SK-N-SH (cell line): ENCODE results near the gene TLE1. TPM values are rescaled to one million over a fixed set of nuclear protein-coding genes. Genes with fewer than 3 reads are reported as not detected.

ENCODE experiments used
- CTCF ChIA-PET: fragments of 300-600, 350-600 bp; formaldehyde crosslinking; extraction: SDS; loops from one replicate; lab custom pipeline; 2021; lab: Yijun Ruan, JAX
- POLR2A ChIA-PET: fragments of 350-600 bp; sonication (Branson Sonifier 250); formaldehyde crosslinking; extraction: SDS; loops from one replicate; lab custom pipeline; 2020; ENCODE audit warnings: antibody characterized with exemption, inconsistent platforms; lab: Yijun Ruan, JAX
- DNase-seq: peaks from one replicate; pipeline ENCODE4 v3.0.0; 2012
- H2AFZ ChIP-seq: fragments of 200-600 bp; sonication (generic); 2 replicates; pipeline ENCODE4 v1.8.1; 2016; ENCODE audit warnings: antibody characterized with exemption, mild to moderate bottlenecking, low read depth
- H3F3A ChIP-seq: fragments of 200-600 bp; sonication (generic); replicated peaks from 2 replicates; pipeline ENCODE3; 2016; ENCODE audit warnings: antibody characterized with exemption, mild to moderate bottlenecking; ENCODE audit not compliant: insufficient read depth
- H3K27ac ChIP-seq, 2 experiments: fragments of 200-500 bp in 1 of 2; fragments of 200-600 bp in 1 of 2; sonication (Bioruptor generic) in 1 of 2; sonication (generic), shearing (Covaris generic) in 1 of 2; 2 replicates each; pipeline versions ENCODE4 v1.5.1 to v1.6.1; 2014 to 2016; ENCODE audit warnings: low read depth in 2 of 2, inconsistent platforms in 1 of 2, low read length in 1 of 2, mild to moderate bottlenecking in 1 of 2, mixed read lengths in 1 of 2
- H3K27me3 ChIP-seq: fragments of 200-600 bp; sonication (generic), shearing (Covaris generic); 2 replicates; pipeline ENCODE4 v1.6.1; 2016; ENCODE audit warnings: mixed run types; ENCODE audit not compliant: insufficient read depth
- H3K36me3 ChIP-seq, 2 experiments: fragments of 200-500 bp in 1 of 2; fragments of 200-600 bp in 1 of 2; sonication (Bioruptor generic) in 1 of 2; sonication (generic) in 1 of 2; replicated peaks in 1 of 2; 2 replicates each; pipeline versions ENCODE3 to v1.5.1; 2014 to 2016; ENCODE audit warnings: low read length in 1 of 2, mild to moderate bottlenecking in 1 of 2; ENCODE audit not compliant: insufficient read depth in 2 of 2, control insufficient read depth in 1 of 2
- H3K4me1 ChIP-seq, 2 experiments: fragments of 200-500 bp in 1 of 2; fragments of 200-600 bp in 1 of 2; sonication (Bioruptor generic) in 1 of 2; sonication (generic), shearing (Covaris generic) in 1 of 2; 2 replicates each; pipeline versions ENCODE4 v1.5.1 to v1.6.1; 2014 to 2016; ENCODE audit warnings: low read depth in 1 of 2, low read length in 1 of 2, mixed run types in 1 of 2; ENCODE audit not compliant: insufficient read depth in 2 of 2, control insufficient read depth in 1 of 2
- H3K4me2 ChIP-seq: fragments of 200-600 bp; sonication (generic), shearing (Covaris generic); 2 replicates; pipeline ENCODE4 v1.6.1; 2017; ENCODE audit warnings: mixed run types
- H3K4me3 ChIP-seq, 2 experiments: fragments of 200-500 bp in 1 of 2; fragments of 200-600 bp in 1 of 2; sonication (Bioruptor generic) in 1 of 2; sonication (generic), shearing (Covaris generic) in 1 of 2; 2 replicates each; pipeline versions ENCODE4 v1.5.1 to v1.8.1; 2014 to 2016; ENCODE audit warnings: low read depth in 2 of 2, inconsistent platforms in 1 of 2, low read length in 1 of 2, mild to moderate bottlenecking in 1 of 2, mixed read lengths in 1 of 2, moderate library complexity in 1 of 2
- H3K79me2 ChIP-seq: fragments of 200-600 bp; sonication (generic); 2 replicates; pipeline ENCODE4 v1.8.1; 2017; ENCODE audit warnings: mild to moderate bottlenecking; ENCODE audit not compliant: insufficient read depth
- H3K9ac ChIP-seq: fragments of 200-600 bp; sonication (generic); 2 replicates; pipeline ENCODE4 v1.6.1; 2017; ENCODE audit warnings: mixed run types
- H3K9me2 ChIP-seq: fragments of 200-600 bp; sonication (generic); 2 replicates; pipeline ENCODE4 v1.6.1; 2017; ENCODE audit warnings: mixed run types
- H3K9me3 ChIP-seq: fragments of 200-600 bp; sonication (generic); 2 replicates; pipeline ENCODE4 v1.6.1; 2017; ENCODE audit warnings: mixed run types, mild to moderate bottlenecking, moderate library complexity
- H4K20me1 ChIP-seq: fragments of 200-600 bp; sonication (generic); 2 replicates; pipeline ENCODE4 v1.6.1; 2017; ENCODE audit warnings: mild to moderate bottlenecking, mixed run types; ENCODE audit not compliant: insufficient read depth
- CHD2 ChIP-seq: fragments of 150-350 bp; IDR thresholded peaks from 2 replicates; pipeline ENCODE4 v1.6.1; 2018; ENCODE audit warnings: low read length; ENCODE audit not compliant: partially characterized antibody
- EZH2phosphoT487 ChIP-seq: fragments of 200-600 bp; sonication (generic); IDR thresholded peaks from 2 replicates; pipeline ENCODE4 v1.6.1; 2017; ENCODE audit warnings: low read depth, mixed run types, mild to moderate bottlenecking, antibody characterized with exemption, moderate library complexity, borderline replicate concordance
- FOXJ3 ChIP-seq: sonication (generic); formaldehyde crosslinking; IDR thresholded peaks from 2 replicates; pipeline ENCODE4 v1.5.1; 2020; ENCODE audit warnings: mild to moderate bottlenecking, missing genetic modification reagents
- FOXM1 ChIP-seq: IDR thresholded peaks from 2 replicates; pipeline ENCODE4 v1.4.0; 2012; ENCODE audit warnings: low read depth, mild to moderate bottlenecking
- IRF3 ChIP-seq: fragments of 150-350 bp; IDR thresholded peaks from 2 replicates; pipeline ENCODE4 v1.6.1; 2016; ENCODE audit warnings: mild to moderate bottlenecking, low read depth, low read length
- MAX ChIP-seq: IDR thresholded peaks from 2 replicates; pipeline ENCODE4 v1.4.0; 2012; ENCODE audit warnings: low read depth
- NRF1 ChIP-seq: IDR thresholded peaks from 2 replicates; pipeline ENCODE4 v1.6.1; 2012; ENCODE audit warnings: low read depth, mild to moderate bottlenecking, low read length
- PBX3 ChIP-seq: IDR thresholded peaks from 2 replicates; pipeline ENCODE4; 2012
- POLR2AphosphoS5 ChIP-seq: IDR thresholded peaks from 2 replicates; pipeline ENCODE4 v1.6.1; 2012; ENCODE audit warnings: low read depth, low read length
- RAD21 ChIP-seq: IDR thresholded peaks from 2 replicates; pipeline ENCODE4 v1.6.1; 2012; ENCODE audit warnings: mild to moderate bottlenecking, low read length
- RCOR1 ChIP-seq: fragments of 150-350 bp; IDR thresholded peaks from 2 replicates; pipeline ENCODE4 v1.6.1; 2017; ENCODE audit warnings: antibody characterized with exemption, low read length
- REST ChIP-seq: IDR thresholded peaks from 2 replicates; pipeline ENCODE4 v1.6.1; 2012; ENCODE audit warnings: mild to moderate bottlenecking, low read depth, low read length, moderate library complexity
- RFX5 ChIP-seq: IDR thresholded peaks from 2 replicates; pipeline ENCODE4 v1.6.1; 2012; ENCODE audit warnings: mild to moderate bottlenecking, improper control_type of control experiment, low read length
- RXRA ChIP-seq: IDR thresholded peaks from 2 replicates; pipeline ENCODE4 v1.4.0; 2012; ENCODE audit warnings: low read depth, mild to moderate bottlenecking, borderline replicate concordance
- SMC3 ChIP-seq: IDR thresholded peaks from 2 replicates; pipeline ENCODE4 v1.6.1; 2012; ENCODE audit warnings: low read depth, low read length, improper control_type of control experiment
- TAF1 ChIP-seq: IDR thresholded peaks from 2 replicates; pipeline ENCODE4 v1.6.1; 2012; ENCODE audit warnings: low read depth, mild to moderate bottlenecking, low read length, moderate library complexity, borderline replicate concordance
- TCF12 ChIP-seq: IDR thresholded peaks from 2 replicates; pipeline ENCODE4 v1.4.0; 2012
- ZBTB33 ChIP-seq: IDR thresholded peaks from 2 replicates; pipeline ENCODE4 v1.4.0; 2012; ENCODE audit warnings: low read depth, borderline replicate concordance
- WGBS: methylation state at CpG from one replicate; pipeline ENCODE4 v1.1.6; 2017; ENCODE audit warnings: low lambda C conversion rate; 5-methylcytosine and 5-hydroxymethylcytosine counted together
- polyA plus RNA-seq, 3 experiments: library from polyadenylated mRNA; depleted of rRNA; stranded (reverse); fragments of >200 nt; gene quantifications; 2 replicates each; pipeline ENCODE4 v1.2.3, GENCODE V29; 2012

Gene TLE1
- polyA plus RNA-seq, 1 of the 3 experiments (the other 2 are of a cell fraction) = 33.0 TPM

- no peak for TF ChIP-seq SMC3
- TF ChIP-seq FOXJ3 (CRISPR knock-in tag) = no peak
- no peak for TF ChIP-seq EZH2phosphoT487
- no peak for TF ChIP-seq TAF1
- no peak for TF ChIP-seq IRF3
- TF ChIP-seq CHD2 = no peak
- no peak for TF ChIP-seq REST
- TF ChIP-seq, all 33 proteins: peak for 0
Observed at GRCh38 chr9:81543695-81544094, 145.7 kb downstream of the TLE1 start (continued).

- H3K4me1 ChIP-seq = peaks cover 3 to 4% of the 10 kb centered on the region in 2 experiments; a peak in 3 of 4 replicates
- no peaks in the 10 kb centered on the region for H3K36me3 ChIP-seq
- no peak overlapping the region for H3K27ac ChIP-seq
- 84% methylated on average over 6 of the region's 6 CpGs for WGBS
- H3K27me3 ChIP-seq = no peaks in the 10 kb centered on the region
- no peaks in the 10 kb centered on the region for H4K20me1 ChIP-seq
- H3F3A ChIP-seq = peaks cover 10% of the 10 kb centered on the region
- no peak overlapping the region for H3K4me2 ChIP-seq
- DNase-seq = no peak
- no peak overlapping the region for H3K9ac ChIP-seq
- H3K4me3 ChIP-seq = no peak overlapping the region
- 0 out of 2 replicates have a peak overlapping the region, but pooled peaks have one; percentile 22 for H2AFZ ChIP-seq
- no peaks in the 10 kb centered on the region for H3K9me3 ChIP-seq
- no peak for TF ChIP-seq RXRA
- no peak for TF ChIP-seq FOXJ3 (CRISPR knock-in tag)
- TF ChIP-seq ZBTB33 = no peak
- TF ChIP-seq TAF1 = no peak
- TF ChIP-seq TCF12 = no peak
- TF ChIP-seq MAX = no peak
- no peak for TF ChIP-seq SMC3
- TF ChIP-seq RAD21 = no peak
- no peak for TF ChIP-seq PBX3
- TF ChIP-seq CHD2 = no peak
- TF ChIP-seq FOXM1 = no peak
- no peak for TF ChIP-seq RFX5
- TF ChIP-seq POLR2AphosphoS5 = no peak
- no peak for TF ChIP-seq RCOR1
- TF ChIP-seq IRF3 = no peak
- no peak for TF ChIP-seq NRF1
- POLR2A ChIA-PET = no interaction called here
- no peaks in the 10 kb centered on the region for H3K9me2 ChIP-seq
- no peaks in the 10 kb centered on the region for H3K79me2 ChIP-seq
- CTCF ChIA-PET = interaction anchor here (1.0 kb wide), 1 partner anchor 15 kb away, joined by 3 read pairs; no protein-coding TSS in a partner anchor
Observed at GRCh38 chr9:81542118-81542889, 147.0 kb downstream of the TLE1 start.
